Large intestine (tissue), 3 donors: ENCODE results near the gene UGCG. TPM values are rescaled to one million over a fixed set of nuclear protein-coding genes. Genes with fewer than 3 reads are reported as not detected.
"Not testable (repeated sequence)": the region's sequence is repeated elsewhere in the genome, so short reads cannot be mapped to it uniquely, and the experiment has no call there.

Experiments
- DNase-seq, 2 donors: peaks; one replicate each; pipeline versions ENCODE4 v3.0.0 to v3.0.0-alpha.2; 2013
- H3K27ac ChIP-seq: one replicate; pipeline ENCODE4 v1.5.1; 2013; ENCODE audit warnings: low read length
- H3K27me3 ChIP-seq: 2 replicates; pipeline ENCODE4 v1.6.1; 2013; ENCODE audit warnings: low read length; ENCODE audit not compliant: control insufficient read depth, insufficient read depth
- H3K36me3 ChIP-seq: 2 replicates; pipeline ENCODE4 v1.6.1; 2013; ENCODE audit warnings: low read length; ENCODE audit not compliant: control insufficient read depth, insufficient read depth
- H3K4me1 ChIP-seq: one replicate; pipeline ENCODE4 v1.6.1; 2013; ENCODE audit warnings: low read length; ENCODE audit not compliant: control insufficient read depth, insufficient read depth
- H3K4me3 ChIP-seq: one replicate; pipeline ENCODE4 v1.5.1; 2013; ENCODE audit warnings: low read length
- H3K9me3 ChIP-seq: one replicate; pipeline ENCODE4 v1.6.1; 2013; ENCODE audit warnings: mild to moderate bottlenecking, low read depth, low read length, moderate library complexity; ENCODE audit not compliant: control insufficient read depth
- WGBS: methylation state at CpG from one replicate; pipeline ENCODE4 v1.1.5; 2013; ENCODE audit warnings: low lambda C conversion rate; ENCODE audit not compliant: insufficient coverage; 5-methylcytosine and 5-hydroxymethylcytosine counted together
- polyA plus RNA-seq: library from polyadenylated mRNA; unstranded; fragments of 120-200 nt; gene quantifications from one replicate; pipeline ENCODE4 v1.2.1, GENCODE V29; 2013

UGCG gene
- polyA plus RNA-seq, 1 donor: 68.7 TPM

- no peaks in the 10 kb centered on the region for H3K9me3 ChIP-seq
- peaks cover 33% of the 10 kb centered on the region for H3K4me1 ChIP-seq
- peaks cover 6% of the 10 kb centered on the region for H3K36me3 ChIP-seq
- WGBS: 34% methylated on average over 2 of the region's 8 CpGs
- peak overlapping the region; percentile 3 for H3K4me3 ChIP-seq
- DNase-seq: peak; percentile 56 to 84
- H3K27me3 ChIP-seq: no peaks in the 10 kb centered on the region
- H3K27ac ChIP-seq: peak overlapping the region; percentile 97
These were observed 6.0 kb downstream of the UGCG start for GRCh38 chr9:111902391-111903139.

- Histone ChIP-seq H3K27ac (peak overlapping the region; percentile 97), H3K4me1 (peaks cover 34% of the 10 kb centered on the region)
- DNase-seq, H3K36me3 ChIP-seq, H3K27me3 ChIP-seq, H3K9me3 ChIP-seq, H3K4me3 ChIP-seq: not testable (repeated sequence)
- no CpG with 5 or more reads among the region's 8 CpGs for WGBS
These were observed 6.9 kb downstream of the UGCG start for GRCh38 chr9:111903535-111903934.

DNA sequence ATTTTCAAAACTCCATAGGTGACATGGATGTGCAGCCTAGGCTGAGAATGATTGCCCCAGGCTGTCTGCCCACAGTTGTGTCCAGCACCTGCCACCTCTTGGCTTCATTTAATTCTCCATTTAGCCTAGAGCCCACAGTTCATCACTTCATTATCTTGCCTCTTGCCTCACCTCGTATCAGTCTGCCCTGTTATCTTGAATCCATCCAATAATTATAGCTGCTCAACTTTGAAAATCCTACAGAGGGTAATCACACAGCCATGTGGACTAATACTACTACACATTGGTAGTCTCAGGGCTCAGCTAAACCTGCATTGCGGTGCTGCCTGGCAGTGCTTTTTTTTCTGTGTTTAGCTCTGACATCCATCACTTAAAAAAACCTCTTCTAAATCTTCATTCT lies 7.4 kb downstream of the UGCG start:
- H3K27me3 ChIP-seq: no peaks in the 10 kb centered on the region
- peaks cover 39% of the 10 kb centered on the region for H3K4me1 ChIP-seq
- WGBS: 17% methylated on average over 1 of the region's 2 CpGs
- peak in 1 of 2 donors; percentile 42 for DNase-seq
- H3K4me3 ChIP-seq: no peak overlapping the region
- H3K36me3 ChIP-seq: peaks cover 6% of the 10 kb centered on the region
- H3K9me3 ChIP-seq: no peaks in the 10 kb centered on the region
- H3K27ac ChIP-seq: peak overlapping the region; percentile 97

- Histone ChIP-seq H3K36me3 (peaks cover 6% of the 10 kb centered on the region), H3K9me3 (no peaks in the 10 kb centered on the region), H3K4me3 (no peak overlapping the region), H3K4me1 (peaks cover 40% of the 10 kb centered on the region), H3K27ac (peak overlapping the region; percentile 97), H3K27me3 (no peaks in the 10 kb centered on the region)
- WGBS: 13% methylated on average over 1 of the region's 5 CpGs
- no peak for DNase-seq
These were observed 8.3 kb downstream of the UGCG start for GRCh38 chr9:111904891-111905291.

DNA sequence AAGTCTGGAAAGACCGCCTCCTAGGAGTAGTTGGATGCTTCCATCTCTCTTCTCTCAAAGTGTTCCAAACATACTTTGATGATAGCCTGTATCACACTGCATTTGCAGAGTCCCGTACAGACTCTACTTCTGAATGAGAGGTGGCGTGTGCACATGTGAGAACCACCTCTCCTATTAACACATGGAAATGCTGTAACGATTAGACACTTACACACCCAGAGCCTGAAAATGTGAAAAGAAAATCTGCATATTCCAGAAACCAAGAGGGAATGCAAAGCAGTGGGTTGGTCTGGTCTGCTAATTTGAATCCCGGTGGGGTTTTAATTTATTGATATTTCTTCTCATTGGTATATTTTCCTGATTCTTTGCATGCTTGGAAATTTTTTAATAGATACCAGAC lies 10.5 kb downstream of the UGCG start:
- H3K27me3 ChIP-seq: no peaks in the 10 kb centered on the region
- H3K36me3 ChIP-seq: peaks cover 5% of the 10 kb centered on the region
- no peak overlapping the region for H3K4me3 ChIP-seq
- H3K27ac ChIP-seq: no peak overlapping the region
- no peaks in the 10 kb centered on the region for H3K9me3 ChIP-seq
- no peak for DNase-seq
- no CpG with 5 or more reads among the region's 5 CpGs for WGBS
- peaks cover 32% of the 10 kb centered on the region for H3K4me1 ChIP-seq

- no peak overlapping the region for H3K4me3 ChIP-seq
- H3K36me3 ChIP-seq: peaks cover 5% of the 10 kb centered on the region
- no peaks in the 10 kb centered on the region for H3K9me3 ChIP-seq
- WGBS: no CpG with 5 or more reads among the region's 3 CpGs
- H3K27me3 ChIP-seq: no peaks in the 10 kb centered on the region
- no peak overlapping the region for H3K27ac ChIP-seq
- peaks cover 19% of the 10 kb centered on the region for H3K4me1 ChIP-seq
- no peak for DNase-seq
These were observed 12.8 kb downstream of the UGCG start for GRCh38 chr9:111909444-111909843.

DNA sequence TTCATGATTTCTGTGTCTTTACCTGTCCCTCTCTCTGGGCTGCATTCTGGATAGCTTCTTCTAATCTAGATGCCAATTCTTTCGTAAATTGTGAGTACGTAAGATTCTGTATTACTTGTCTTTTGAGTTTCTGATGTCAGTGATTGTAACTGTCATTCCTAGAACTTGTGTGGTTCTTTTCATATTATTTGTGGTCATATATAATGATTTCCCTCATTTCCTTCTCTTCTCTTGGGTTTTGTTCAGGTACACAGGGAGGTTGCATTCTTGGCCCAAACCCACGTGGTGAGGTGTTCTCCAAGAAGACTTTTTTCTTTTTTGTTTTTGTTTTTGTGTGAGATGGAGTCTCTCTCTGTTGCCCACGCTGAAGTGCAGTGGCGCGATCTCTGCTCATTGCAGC lies 13.8 kb downstream of the UGCG start:
- Histone ChIP-seq H3K9me3 (no peaks in the 10 kb centered on the region), H3K27ac (no peak overlapping the region), H3K4me3 (no peak overlapping the region), H3K36me3 (peaks cover 6% of the 10 kb centered on the region), H3K27me3 (no peaks in the 10 kb centered on the region), H3K4me1 (peaks cover 15% of the 10 kb centered on the region)
- no CpG with 5 or more reads among the region's 6 CpGs for WGBS
- no peak for DNase-seq

DNA sequence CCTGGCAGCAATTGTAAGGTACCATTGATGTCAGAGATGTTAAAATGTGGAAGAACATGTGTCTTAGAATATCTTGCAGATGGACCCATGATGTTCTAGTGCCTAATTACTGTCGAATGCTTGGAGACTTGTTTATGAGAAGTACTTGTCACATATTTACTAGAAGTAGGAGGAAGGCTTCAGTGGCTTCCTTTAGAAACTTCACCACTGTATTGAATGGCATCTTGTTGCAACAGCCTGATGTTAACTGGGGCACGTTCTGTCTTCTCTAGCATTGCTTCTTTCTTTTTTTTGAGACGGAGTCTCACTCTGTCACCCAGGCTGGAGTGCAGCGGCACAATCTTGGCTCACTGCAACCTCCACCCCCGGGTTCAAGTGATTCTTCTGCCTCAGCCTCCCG lies 16.5 kb downstream of the UGCG start:
- no CpG with 5 or more reads among the region's 6 CpGs for WGBS
- H3K27me3 ChIP-seq: no peaks in the 10 kb centered on the region
- peaks cover 13% of the 10 kb centered on the region for H3K36me3 ChIP-seq
- no peak for DNase-seq
- H3K4me3 ChIP-seq: no peak overlapping the region
- peak overlapping the region; percentile 31 for H3K27ac ChIP-seq
- H3K4me1 ChIP-seq: peaks cover 15% of the 10 kb centered on the region
- H3K9me3 ChIP-seq: no peaks in the 10 kb centered on the region

- no CpG with 5 or more reads among the region's 4 CpGs for WGBS
- peak in 1 of 2 donors; percentile 48 for DNase-seq
- Histone ChIP-seq H3K4me1 (peaks cover 8% of the 10 kb centered on the region), H3K36me3 (peaks cover 16% of the 10 kb centered on the region), H3K27me3 (no peaks in the 10 kb centered on the region), H3K27ac (peak overlapping the region; percentile 13), H3K4me3 (no peak overlapping the region), H3K9me3 (no peaks in the 10 kb centered on the region)
These were observed 18.3 kb downstream of the UGCG start for GRCh38 chr9:111914749-111915424.

- peak overlapping the region; percentile 13 for H3K27ac ChIP-seq
- H3K4me1 ChIP-seq: peaks cover 8% of the 10 kb centered on the region
- no peak for DNase-seq
- no peaks in the 10 kb centered on the region for H3K9me3 ChIP-seq
- 100% methylated on average over 2 of the region's 3 CpGs for WGBS
- peaks cover 17% of the 10 kb centered on the region for H3K36me3 ChIP-seq
- no peak overlapping the region for H3K4me3 ChIP-seq
- H3K27me3 ChIP-seq: no peaks in the 10 kb centered on the region
These were observed 18.8 kb downstream of the UGCG start for GRCh38 chr9:111915425-111915758.
